Bone marrow (tissue), 2 donors: ENCODE results near the gene VPS37C.

Experiments
- DNase-seq, 2 donors: peaks; one replicate each; lab custom pipeline; 2025; lab: John Stamatoyannopoulos, UW

Gene VPS37C

GRCh38 chr11:61154528-61154927, 6.7 kb downstream of the VPS37C start:
- no peak for DNase-seq

GRCh38 chr11:61153593-61154095, 7.6 kb downstream of the VPS37C start:
- DNase-seq: no peak

GRCh38 chr11:61152816-61153592, 8.2 kb downstream of the VPS37C start:
- DNase-seq: no peak

GRCh38 chr11:61151545-61152252, 9.5 kb downstream of the VPS37C start:
- DNase-seq: no peak

- no peak for DNase-seq
These were observed 10.3 kb downstream of the VPS37C start for GRCh38 chr11:61150706-61151544.

GRCh38 chr11:61149624-61150615, 11.3 kb downstream of the VPS37C start:
- DNase-seq: no peak

GRCh38 chr11:61147791-61148620, 13.2 kb downstream of the VPS37C start:
- DNase-seq: no peak

- no peak for DNase-seq
These were observed 14.0 kb downstream of the VPS37C start for GRCh38 chr11:61147271-61147670.

GRCh38 chr11:61146416-61146815, 14.8 kb downstream of the VPS37C start:
- peak in 1 of 2 donors; percentile 22 for DNase-seq

GRCh38 chr11:61145228-61146005, 15.8 kb downstream of the VPS37C start:
- no peak for DNase-seq

- no peak for DNase-seq
These were observed 16.6 kb downstream of the VPS37C start for GRCh38 chr11:61144511-61145179.

- no peak for DNase-seq
These were observed 18.8 kb downstream of the VPS37C start for GRCh38 chr11:61142424-61142823.

- no peak for DNase-seq
These were observed 19.6 kb downstream of the VPS37C start for GRCh38 chr11:61141601-61142028.

GRCh38 chr11:61140416-61140815, 20.8 kb downstream of the VPS37C start:
- DNase-seq: no peak

- no peak for DNase-seq
These were observed 21.8 kb downstream of the VPS37C start for GRCh38 chr11:61139387-61139786.

- DNase-seq: no peak
These were observed 22.3 kb downstream of the VPS37C start for GRCh38 chr11:61138935-61139334.

GRCh38 chr11:61134801-61135257, 26.4 kb downstream of the VPS37C start:
- DNase-seq: no peak

- no peak for DNase-seq
These were observed 27.1 kb downstream of the VPS37C start for GRCh38 chr11:61133956-61134662.
